Endothelial cell of umbilical vein (primary cell): ENCODE measurements around the gene OSTM1.

Experiments
- EZH2 ChIP-seq: IDR thresholded peaks from 2 replicates; pipeline ENCODE4 v1.6.1; 2012; ENCODE audit warnings: borderline replicate concordance, low read depth, mild to moderate bottlenecking, moderate library complexity, low read length, inconsistent platforms; ENCODE audit not compliant: severe bottlenecking
- JUN ChIP-seq: IDR thresholded peaks from 2 replicates; pipeline ENCODE4 v1.6.1; 2011; ENCODE audit warnings: borderline replicate concordance, low read depth; ENCODE audit not compliant: insufficient read length, insufficient read depth
- POLR2A ChIP-seq: IDR thresholded peaks from 2 replicates; pipeline ENCODE4 v1.6.1; 2012; ENCODE audit warnings: low read depth, mild to moderate bottlenecking, control low read depth, low read length
- POLR2AphosphoS5 ChIP-seq: IDR thresholded peaks from 2 replicates; pipeline ENCODE4 v1.6.1; 2012; ENCODE audit warnings: low read depth, mild to moderate bottlenecking, control low read depth, low read length, moderate library complexity; ENCODE audit not compliant: insufficient read depth
- TF ChIP-seq, protein P1 (sequence below), 2 donors: IDR thresholded peaks; 1 replicate in 1 of 2; 2 replicates in 1 of 2; pipeline ENCODE4 v1.5.1; 2011; ENCODE audit warnings: low read length in 2 of 2, mild to moderate bottlenecking in 2 of 2, moderate library complexity in 2 of 2, control low read depth in 1 of 2, inconsistent platforms in 1 of 2, low read depth in 1 of 2; ENCODE audit not compliant: insufficient read depth in 1 of 2; ENCODE audit errors: extremely low read depth in 1 of 2

DNA sequence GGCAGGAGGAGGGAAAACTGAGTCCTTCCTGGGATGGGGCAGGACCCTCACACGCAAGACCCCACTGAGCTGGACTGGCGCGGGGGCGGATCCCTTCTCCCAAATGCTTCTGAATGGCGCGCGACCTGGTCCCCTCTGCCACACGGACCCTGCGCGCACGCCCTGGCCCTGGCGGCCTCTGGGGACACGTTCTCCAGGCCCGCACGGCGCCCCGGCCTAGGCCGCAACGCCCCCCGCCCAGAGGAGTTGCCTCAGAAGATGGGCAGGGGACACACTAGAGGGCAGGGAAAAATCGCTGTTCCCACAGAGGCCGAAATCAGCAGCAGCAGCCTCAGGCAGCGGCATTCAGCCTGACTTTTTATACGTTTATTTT, 45.2 kb upstream of the OSTM1 start:
- TF ChIP-seq, protein P1, sequence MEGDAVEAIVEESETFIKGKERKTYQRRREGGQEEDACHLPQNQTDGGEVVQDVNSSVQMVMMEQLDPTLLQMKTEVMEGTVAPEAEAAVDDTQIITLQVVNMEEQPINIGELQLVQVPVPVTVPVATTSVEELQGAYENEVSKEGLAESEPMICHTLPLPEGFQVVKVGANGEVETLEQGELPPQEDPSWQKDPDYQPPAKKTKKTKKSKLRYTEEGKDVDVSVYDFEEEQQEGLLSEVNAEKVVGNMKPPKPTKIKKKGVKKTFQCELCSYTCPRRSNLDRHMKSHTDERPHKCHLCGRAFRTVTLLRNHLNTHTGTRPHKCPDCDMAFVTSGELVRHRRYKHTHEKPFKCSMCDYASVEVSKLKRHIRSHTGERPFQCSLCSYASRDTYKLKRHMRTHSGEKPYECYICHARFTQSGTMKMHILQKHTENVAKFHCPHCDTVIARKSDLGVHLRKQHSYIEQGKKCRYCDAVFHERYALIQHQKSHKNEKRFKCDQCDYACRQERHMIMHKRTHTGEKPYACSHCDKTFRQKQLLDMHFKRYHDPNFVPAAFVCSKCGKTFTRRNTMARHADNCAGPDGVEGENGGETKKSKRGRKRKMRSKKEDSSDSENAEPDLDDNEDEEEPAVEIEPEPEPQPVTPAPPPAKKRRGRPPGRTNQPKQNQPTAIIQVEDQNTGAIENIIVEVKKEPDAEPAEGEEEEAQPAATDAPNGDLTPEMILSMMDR (IDR thresholded peaks at IDR 0.05; ENCODE audit: extremely low read depth in 1 of 2, insufficient read depth in 1 of 2, low read depth in 1 of 2, low read length in 2 of 2) = no peak
- TF ChIP-seq EZH2 (no peak), POLR2AphosphoS5 (no peak), POLR2A (no peak), JUN (no peak)
